ENCODE data around the gene CHRNA4.

DNA sequence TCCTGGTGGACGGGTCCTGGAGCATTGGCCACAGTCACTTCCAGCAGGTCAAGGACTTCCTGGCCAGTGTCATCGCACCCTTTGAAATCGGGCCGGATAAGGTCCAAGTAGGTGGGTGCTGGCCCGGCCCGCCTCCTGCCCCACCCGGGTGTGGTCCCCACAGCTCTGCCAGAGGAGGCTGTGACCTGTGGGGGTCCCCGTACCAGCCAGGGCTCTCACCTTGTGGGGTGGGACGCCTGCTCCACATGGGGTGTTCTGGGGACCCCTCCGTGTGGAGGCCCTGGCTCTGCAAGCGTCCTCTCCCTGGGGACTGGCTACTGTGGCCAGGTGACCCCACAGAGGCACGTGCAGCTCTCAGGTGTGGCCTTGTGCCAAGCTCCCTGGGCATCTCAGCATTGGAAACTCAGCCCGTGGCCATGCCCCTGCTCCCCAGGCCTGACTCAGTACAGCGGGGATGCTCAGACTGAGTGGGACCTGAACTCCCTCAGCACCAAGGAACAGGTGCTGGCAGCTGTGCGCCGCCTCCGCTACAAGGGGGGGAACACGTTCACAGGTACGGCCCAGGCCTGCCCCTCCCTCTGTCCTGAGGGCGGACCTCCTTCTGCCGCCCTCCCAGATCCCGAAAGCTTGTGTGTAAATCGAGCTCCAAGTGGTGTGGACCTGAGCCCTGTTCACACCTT is 53.5 kb downstream of the CHRNA4 start:
- TF ChIP-seq, protein P1, sequence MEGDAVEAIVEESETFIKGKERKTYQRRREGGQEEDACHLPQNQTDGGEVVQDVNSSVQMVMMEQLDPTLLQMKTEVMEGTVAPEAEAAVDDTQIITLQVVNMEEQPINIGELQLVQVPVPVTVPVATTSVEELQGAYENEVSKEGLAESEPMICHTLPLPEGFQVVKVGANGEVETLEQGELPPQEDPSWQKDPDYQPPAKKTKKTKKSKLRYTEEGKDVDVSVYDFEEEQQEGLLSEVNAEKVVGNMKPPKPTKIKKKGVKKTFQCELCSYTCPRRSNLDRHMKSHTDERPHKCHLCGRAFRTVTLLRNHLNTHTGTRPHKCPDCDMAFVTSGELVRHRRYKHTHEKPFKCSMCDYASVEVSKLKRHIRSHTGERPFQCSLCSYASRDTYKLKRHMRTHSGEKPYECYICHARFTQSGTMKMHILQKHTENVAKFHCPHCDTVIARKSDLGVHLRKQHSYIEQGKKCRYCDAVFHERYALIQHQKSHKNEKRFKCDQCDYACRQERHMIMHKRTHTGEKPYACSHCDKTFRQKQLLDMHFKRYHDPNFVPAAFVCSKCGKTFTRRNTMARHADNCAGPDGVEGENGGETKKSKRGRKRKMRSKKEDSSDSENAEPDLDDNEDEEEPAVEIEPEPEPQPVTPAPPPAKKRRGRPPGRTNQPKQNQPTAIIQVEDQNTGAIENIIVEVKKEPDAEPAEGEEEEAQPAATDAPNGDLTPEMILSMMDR (IDR thresholded peaks at IDR 0.05; ENCODE audit: low read depth, low read length) = no peak
- no peak for TF ChIP-seq EZH2phosphoT487 (IDR thresholded peaks at IDR 0.05; ENCODE audit: low read depth)

All from OCI-LY3 (cell line).